ENCODE measurements around the gene CLCA4. TPM values are rescaled to one million over a fixed set of nuclear protein-coding genes. Genes with fewer than 3 reads are reported as not detected.

The CLCA4 gene
- total and polyA plus RNA-seq, 5 donors: 0.07 to 0.11 TPM; not detected in 3

DNA sequence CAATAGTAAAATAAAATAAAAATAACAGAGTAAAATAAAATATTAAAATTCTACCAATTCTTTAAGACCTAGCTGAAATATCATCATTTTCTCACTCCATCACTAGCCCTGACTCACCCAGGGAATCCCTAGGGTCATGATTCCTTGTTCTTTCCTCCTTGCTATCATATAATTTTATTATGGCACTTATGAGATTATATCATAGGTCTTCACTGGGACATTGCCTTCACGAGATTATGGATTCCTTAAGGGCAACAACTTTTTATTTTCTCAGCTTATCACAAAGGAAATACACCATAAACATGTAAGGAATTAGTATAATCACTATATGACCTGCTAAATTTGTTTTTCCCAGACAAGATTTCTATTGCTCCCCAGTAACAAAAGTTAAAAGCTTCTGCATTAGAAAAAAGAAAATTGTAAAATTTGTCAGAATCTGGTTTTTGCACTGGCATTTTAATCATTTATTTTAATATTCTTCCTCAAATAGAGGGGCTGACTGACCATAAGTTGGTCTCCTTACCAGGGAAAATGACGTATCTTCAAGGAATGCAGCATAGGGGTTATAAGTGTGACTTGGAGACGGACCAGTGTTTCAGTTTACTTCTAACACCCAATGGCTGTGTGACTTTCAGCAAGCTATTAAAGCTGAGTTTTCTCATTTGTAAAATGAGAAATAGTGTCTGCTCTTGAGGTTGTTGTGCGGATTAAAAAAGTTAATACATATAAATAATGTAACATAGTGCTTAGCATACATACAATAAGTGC is 8.8 kb upstream of the CLCA4 start:
- intact Hi-C loops (cut with DNase I): no loop called here
- H3K27ac ChIP-seq (ENCODE audit: low read length): no peak overlapping the region
- 67% methylated on average over 4 of the region's 4 CpGs for WGBS
- no peak overlapping the region for H3K4me3 ChIP-seq (ENCODE audit: low read length)
- DNase-seq: no peak
- no peaks in the 10 kb centered on the region for H3K4me1 ChIP-seq (ENCODE audit: control insufficient read depth, insufficient read depth, low read length)
- no peaks in the 10 kb centered on the region for H3K27me3 ChIP-seq (ENCODE audit: control insufficient read depth, insufficient read depth)
- no peak for ATAC-seq
- H3K9me3 ChIP-seq (ENCODE audit: control insufficient read depth, low read length): no peaks in the 10 kb centered on the region

- ATAC-seq (no peak), DNase-seq (no peak)
- 64% methylated on average over 5 of the region's 5 CpGs for WGBS
- Histone ChIP-seq H3K9me3 (ENCODE audit: control insufficient read depth, low read length) (no peaks in the 10 kb centered on the region), H3K4me3 (ENCODE audit: low read length) (no peak overlapping the region), H3K27ac (ENCODE audit: low read length) (no peak overlapping the region), H3K4me1 (ENCODE audit: control insufficient read depth, insufficient read depth, low read length) (no peaks in the 10 kb centered on the region), H3K27me3 (ENCODE audit: control insufficient read depth, insufficient read depth) (no peaks in the 10 kb centered on the region)
- intact Hi-C loops (cut with DNase I): no loop called here
Observed at GRCh38 chr1:86538775-86539174, 8.1 kb upstream of the CLCA4 start.

DNA sequence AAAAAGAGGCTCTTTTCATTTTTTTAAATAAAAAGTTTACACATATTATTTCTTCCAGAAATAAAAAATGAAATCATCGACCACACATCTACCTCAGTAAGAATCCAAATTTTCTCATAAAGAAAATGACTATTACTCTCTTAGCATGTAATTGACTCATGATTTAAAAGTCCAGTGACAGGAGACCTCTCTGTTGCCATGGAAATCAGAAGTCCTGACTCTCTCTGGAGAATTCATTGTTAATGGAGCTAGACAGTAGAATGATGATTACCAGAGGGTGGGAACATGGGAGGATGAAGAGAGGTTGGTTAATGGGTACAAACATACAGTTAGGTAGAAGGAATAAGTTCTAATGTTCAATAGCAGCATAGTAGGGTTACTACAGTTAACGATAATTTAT is 5.0 kb upstream of the CLCA4 start:
- intact Hi-C loops (cut with DNase I): no loop called here
- 88% methylated on average over 2 of the region's 2 CpGs for WGBS

DNA sequence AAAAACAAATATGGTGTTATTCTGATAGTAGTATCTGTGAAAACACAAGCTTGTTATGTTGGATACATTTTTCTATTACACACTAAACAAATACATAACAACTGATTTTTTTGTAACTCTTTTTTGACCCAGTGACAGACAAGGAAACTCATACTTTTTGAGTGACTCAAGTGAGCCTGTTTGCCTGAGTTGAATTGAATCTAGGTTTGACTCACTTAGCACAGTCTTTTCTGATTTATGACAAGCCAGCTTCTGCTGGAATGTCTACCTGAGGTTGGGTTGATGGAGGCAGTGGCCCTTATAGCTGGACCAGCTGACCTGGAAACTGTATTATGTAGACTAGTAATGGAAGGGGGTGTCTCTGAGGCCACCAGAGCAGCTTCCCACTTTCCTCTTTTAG is 4.2 kb upstream of the CLCA4 start:
- no peak for DNase-seq
- ATAC-seq: no peak

More for the DNA sequence above, 5.0 kb upstream of the CLCA4 start:
- DNase-seq (no peak), ATAC-seq (no peak)
- no peaks in the 10 kb centered on the region for H3K27me3 ChIP-seq (ENCODE audit: control insufficient read depth, insufficient read depth)
- no peak overlapping the region for H3K4me3 ChIP-seq (ENCODE audit: low read length)
- no peak overlapping the region for H3K27ac ChIP-seq (ENCODE audit: low read length)
- no peaks in the 10 kb centered on the region for H3K9me3 ChIP-seq (ENCODE audit: control insufficient read depth, low read length)
- H3K4me1 ChIP-seq (ENCODE audit: control insufficient read depth, insufficient read depth, low read length): no peaks in the 10 kb centered on the region

DNA sequence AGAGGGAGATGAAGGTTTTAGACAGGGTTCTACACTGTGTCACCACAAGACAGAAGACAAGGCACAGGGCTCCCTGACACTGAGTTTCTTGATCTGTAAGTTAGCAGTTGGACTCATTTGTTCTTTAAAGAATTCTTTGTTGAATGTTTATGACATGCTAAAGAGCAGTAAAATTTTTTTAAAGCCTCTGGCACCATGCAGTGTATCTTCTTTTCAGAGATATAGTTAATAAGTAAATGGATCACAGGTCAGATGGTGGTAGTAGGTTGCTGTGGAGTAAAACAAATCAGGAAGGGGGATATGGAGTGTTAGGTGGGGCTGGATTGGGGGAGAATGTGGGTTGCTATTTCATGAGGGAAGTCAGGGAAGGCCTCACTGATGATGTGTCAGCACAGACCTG is 2.0 kb downstream of the CLCA4 start:
- H3K4me3 ChIP-seq (ENCODE audit: low read length): no peak overlapping the region
- H3K4me1 ChIP-seq (ENCODE audit: control insufficient read depth, insufficient read depth, low read length): no peaks in the 10 kb centered on the region
- intact Hi-C loops (cut with DNase I): no loop called here
- ATAC-seq (no peak), DNase-seq (no peak)
- no peaks in the 10 kb centered on the region for H3K27me3 ChIP-seq (ENCODE audit: control insufficient read depth, insufficient read depth)
- H3K9me3 ChIP-seq (ENCODE audit: control insufficient read depth, low read length): no peaks in the 10 kb centered on the region
- H3K27ac ChIP-seq (ENCODE audit: low read length): no peak overlapping the region

More for the DNA sequence above, 4.2 kb upstream of the CLCA4 start:
- intact Hi-C loops (cut with DNase I): no loop called here
- no peak overlapping the region for H3K4me3 ChIP-seq (ENCODE audit: low read length)
- H3K9me3 ChIP-seq (ENCODE audit: control insufficient read depth, low read length): no peaks in the 10 kb centered on the region
- no peaks in the 10 kb centered on the region for H3K27me3 ChIP-seq (ENCODE audit: control insufficient read depth, insufficient read depth)
- H3K27ac ChIP-seq (ENCODE audit: low read length): no peak overlapping the region
- no peaks in the 10 kb centered on the region for H3K4me1 ChIP-seq (ENCODE audit: control insufficient read depth, insufficient read depth, low read length)

DNA sequence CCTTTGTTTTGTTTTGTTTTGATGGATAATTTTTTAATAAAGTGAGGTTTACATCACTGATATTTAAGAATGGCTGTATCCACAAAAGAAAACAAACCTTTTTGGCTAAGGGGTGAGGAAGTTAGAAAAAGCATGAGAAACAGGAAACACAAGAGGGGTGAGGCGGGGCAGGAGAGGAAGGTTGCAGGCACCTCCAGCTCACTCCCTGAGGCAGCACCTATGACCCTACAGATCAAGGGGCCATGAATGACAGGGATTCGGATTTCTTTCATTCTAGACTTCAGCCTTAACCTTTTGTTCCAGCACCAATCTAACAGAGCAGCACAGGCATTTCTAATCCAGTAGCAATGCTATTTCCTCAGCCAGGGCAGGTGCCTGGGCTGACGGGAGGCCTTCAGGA is 4.4 kb downstream of the CLCA4 start:
- Histone ChIP-seq H3K27ac (ENCODE audit: low read length) (no peak overlapping the region), H3K27me3 (ENCODE audit: control insufficient read depth, insufficient read depth) (no peaks in the 10 kb centered on the region), H3K9me3 (ENCODE audit: control insufficient read depth, low read length) (no peaks in the 10 kb centered on the region), H3K4me3 (ENCODE audit: low read length) (no peak overlapping the region), H3K4me1 (ENCODE audit: control insufficient read depth, insufficient read depth, low read length) (no peaks in the 10 kb centered on the region)
- WGBS: 72% methylated on average over 3 of the region's 3 CpGs
- intact Hi-C loops (cut with DNase I): no loop called here
- ATAC-seq: no peak
- DNase-seq: no peak

DNA sequence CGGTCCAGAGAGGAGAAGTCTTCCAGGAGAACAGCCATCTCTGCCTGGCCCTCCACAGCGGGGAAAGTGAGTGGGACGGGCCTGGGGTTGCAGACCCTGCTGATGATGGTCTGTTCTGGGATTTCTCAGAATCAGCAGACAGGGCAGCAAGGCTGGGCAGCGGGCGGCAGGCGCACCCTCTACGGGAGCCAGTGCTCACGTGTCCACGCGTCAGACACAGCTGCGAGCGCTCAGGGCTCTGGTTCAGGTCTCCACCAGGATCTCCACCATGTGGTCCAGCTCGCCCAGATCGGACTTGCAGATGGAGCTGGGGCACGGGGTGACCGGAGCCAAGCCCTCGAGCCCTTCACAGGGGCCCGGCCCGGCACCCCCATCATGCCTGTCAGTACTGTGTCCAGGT is 5.5 kb downstream of the CLCA4 start:
- ATAC-seq (no peak), DNase-seq (peak in 1 of 3 donors; percentile 53)
- 95% methylated on average over 19 of the region's 19 CpGs for WGBS
- intact Hi-C loops (cut with DNase I): no loop called here
- Histone ChIP-seq H3K27ac (ENCODE audit: low read length) (no peak overlapping the region), H3K4me3 (ENCODE audit: low read length) (no peak overlapping the region), H3K4me1 (ENCODE audit: control insufficient read depth, insufficient read depth, low read length) (no peaks in the 10 kb centered on the region), H3K27me3 (ENCODE audit: control insufficient read depth, insufficient read depth) (no peaks in the 10 kb centered on the region), H3K9me3 (ENCODE audit: control insufficient read depth, low read length) (no peaks in the 10 kb centered on the region)

- intact Hi-C loops (cut with DNase I): no loop called here
- WGBS: 83% methylated on average over 2 of the region's 2 CpGs
Observed at GRCh38 chr1:86557739-86558138, 10.9 kb downstream of the CLCA4 start.

DNA sequence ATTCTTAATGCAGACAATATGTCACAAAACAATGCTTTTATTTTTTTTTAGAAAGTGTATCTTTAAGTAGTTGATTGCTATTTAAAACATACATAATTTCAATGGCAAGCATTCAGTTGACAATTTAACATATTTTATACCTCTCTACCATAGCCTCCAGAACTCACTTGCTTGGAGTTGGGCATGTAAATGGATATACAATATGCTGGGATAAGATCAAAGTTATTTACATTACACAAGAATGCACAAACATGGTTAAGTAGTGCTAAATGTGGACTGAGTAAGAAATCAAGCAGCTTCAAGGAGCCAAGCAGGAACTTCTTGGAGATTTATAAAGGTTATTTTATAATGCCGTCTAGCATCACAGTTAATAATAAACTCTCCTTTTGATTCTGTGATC is 17.0 kb downstream of the CLCA4 start:
- H3K27me3 ChIP-seq (ENCODE audit: control insufficient read depth, insufficient read depth): no peaks in the 10 kb centered on the region
- no peaks in the 10 kb centered on the region for H3K4me1 ChIP-seq (ENCODE audit: control insufficient read depth, insufficient read depth, low read length)
- no peaks in the 10 kb centered on the region for H3K9me3 ChIP-seq (ENCODE audit: control insufficient read depth, low read length)
- intact Hi-C loops (cut with DNase I): no loop called here
- H3K4me3 ChIP-seq (ENCODE audit: low read length): no peak overlapping the region
- WGBS: 95% methylated on average over 1 of the region's 1 CpG
- H3K27ac ChIP-seq (ENCODE audit: low read length): no peak overlapping the region
- no peak for DNase-seq
- ATAC-seq: no peak

More at GRCh38 chr1:86557739-86558138, 10.9 kb downstream of the CLCA4 start:
- Histone ChIP-seq H3K4me1 (ENCODE audit: control insufficient read depth, insufficient read depth, low read length) (no peaks in the 10 kb centered on the region), H3K27me3 (ENCODE audit: control insufficient read depth, insufficient read depth) (no peaks in the 10 kb centered on the region), H3K9me3 (ENCODE audit: control insufficient read depth, low read length) (no peaks in the 10 kb centered on the region), H3K27ac (ENCODE audit: low read length) (no peak overlapping the region), H3K4me3 (ENCODE audit: low read length) (no peak overlapping the region)
- no peak for ATAC-seq
- no peak for DNase-seq

DNA sequence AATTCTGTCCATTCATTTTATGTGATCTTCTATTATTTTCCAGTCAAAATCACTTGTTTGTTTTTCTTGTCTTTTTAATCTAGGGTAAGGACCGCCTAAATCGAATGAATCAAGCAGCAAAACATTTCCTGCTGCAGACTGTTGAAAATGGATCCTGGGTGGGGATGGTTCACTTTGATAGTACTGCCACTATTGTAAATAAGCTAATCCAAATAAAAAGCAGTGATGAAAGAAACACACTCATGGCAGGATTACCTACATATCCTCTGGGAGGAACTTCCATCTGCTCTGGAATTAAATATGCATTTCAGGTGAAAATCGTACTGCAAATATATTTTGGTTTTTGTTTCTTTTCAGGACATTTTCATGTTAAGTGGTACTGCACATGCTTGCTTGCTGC is 20.5 kb downstream of the CLCA4 start:
- Histone ChIP-seq H3K4me1 (ENCODE audit: control insufficient read depth, insufficient read depth, low read length) (no peaks in the 10 kb centered on the region), H3K27ac (ENCODE audit: low read length) (no peak overlapping the region), H3K27me3 (ENCODE audit: control insufficient read depth, insufficient read depth) (no peaks in the 10 kb centered on the region), H3K9me3 (ENCODE audit: control insufficient read depth, low read length) (no peaks in the 10 kb centered on the region), H3K4me3 (ENCODE audit: low read length) (no peak overlapping the region)
- DNase-seq (no peak), ATAC-seq (no peak)
- WGBS: 79% methylated on average over 3 of the region's 3 CpGs
- intact Hi-C loops (cut with DNase I): no loop called here

DNA sequence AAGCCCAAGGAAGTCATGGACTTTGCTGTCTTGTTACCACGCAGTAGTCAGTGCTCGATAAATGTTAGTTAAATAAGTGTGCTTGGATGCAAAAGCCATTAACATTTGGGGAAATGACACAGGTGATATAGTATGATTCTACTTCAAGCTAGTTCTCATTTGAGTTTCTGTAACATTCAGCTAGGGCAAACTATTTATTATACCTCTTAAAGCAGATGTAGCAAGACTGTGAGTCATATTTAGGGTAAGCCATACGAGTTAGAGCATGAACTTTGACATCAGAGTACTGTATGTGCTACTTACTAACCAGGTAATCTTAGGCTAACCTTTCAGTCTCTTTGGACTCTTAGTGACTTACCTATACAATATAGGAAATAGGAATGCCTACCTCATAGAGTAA is 21.0 kb downstream of the CLCA4 start:
- DNase-seq (no peak), ATAC-seq (no peak)
- Histone ChIP-seq H3K27ac (ENCODE audit: low read length) (no peak overlapping the region), H3K4me3 (ENCODE audit: low read length) (no peak overlapping the region), H3K4me1 (ENCODE audit: control insufficient read depth, insufficient read depth, low read length) (no peaks in the 10 kb centered on the region), H3K27me3 (ENCODE audit: control insufficient read depth, insufficient read depth) (no peaks in the 10 kb centered on the region), H3K9me3 (ENCODE audit: control insufficient read depth, low read length) (no peaks in the 10 kb centered on the region)
- 81% methylated on average over 3 of the region's 3 CpGs for WGBS
- intact Hi-C loops (cut with DNase I): no loop called here
